Keratinocyte (primary cell): ENCODE results near the gene CIB1. TPM values are rescaled to one million over a fixed set of nuclear protein-coding genes. Genes with fewer than 3 reads are reported as not detected.

Experiments used
- DNase-seq: peaks from one replicate; pipeline ENCODE4 v3.0.0-alpha.2; 2011; ENCODE audit warnings: low read depth, missing footprints, low spot score
- FAIRE-seq: peaks from 2 replicates; lab custom pipeline; 2011; peaks lifted over from hg19 to GRCh38; lab: Jason Lieb, UNC
- H2AFZ ChIP-seq: 2 replicates; pipeline ENCODE4 v1.6.0; 2012; ENCODE audit warnings: low read length, control low read depth, inconsistent platforms; ENCODE audit not compliant: control insufficient read depth
- H3K27ac ChIP-seq: 2 replicates; pipeline ENCODE4 v1.5.1; 2011; ENCODE audit warnings: low read length; ENCODE audit not compliant: control insufficient read depth, insufficient read depth
- H3K27me3 ChIP-seq: 3 replicates; pipeline ENCODE4 v1.6.0; 2011; ENCODE audit warnings: low read length; ENCODE audit not compliant: control insufficient read depth, insufficient read depth; ENCODE audit errors: extremely low read depth
- H3K36me3 ChIP-seq, 2 experiments: 2 replicates in 1 of 2; 3 replicates in 1 of 2; pipeline ENCODE4 v1.5.1; 2011; ENCODE audit warnings: low read length in 2 of 2, mild to moderate bottlenecking in 1 of 2; ENCODE audit not compliant: control insufficient read depth in 2 of 2, insufficient read depth in 2 of 2; ENCODE audit errors: extremely low read depth in 1 of 2
- H3K4me1 ChIP-seq: 3 replicates; pipeline ENCODE4 v1.5.1; 2011; ENCODE audit warnings: low read length; ENCODE audit not compliant: control insufficient read depth, insufficient read depth; ENCODE audit errors: extremely low read depth
- H3K4me2 ChIP-seq: 3 replicates; pipeline ENCODE4 v1.6.0; 2011; ENCODE audit warnings: low read depth, low read length; ENCODE audit not compliant: control insufficient read depth, insufficient read depth; ENCODE audit errors: extremely low read depth
- H3K4me3 ChIP-seq, 3 experiments: fragments of 200-600 bp in 1 of 3; sonication (generic) in 1 of 3; 2 replicates in 2 of 3; 3 replicates in 1 of 3; pipeline ENCODE4 v1.5.1; 2011 to 2016; ENCODE audit warnings: low read length in 3 of 3, mild to moderate bottlenecking in 3 of 3, control low read depth in 2 of 3, inconsistent platforms in 1 of 3, low read depth in 1 of 3, mixed read lengths in 1 of 3, mixed run types in 1 of 3, moderate library complexity in 1 of 3; ENCODE audit not compliant: control insufficient read depth in 2 of 3, insufficient read depth in 2 of 3; ENCODE audit errors: extremely low read depth in 1 of 3
- H3K79me2 ChIP-seq: 2 replicates; pipeline ENCODE4 v1.6.0; 2012; ENCODE audit warnings: low read length; ENCODE audit not compliant: control insufficient read depth, insufficient read depth
- H3K9ac ChIP-seq: 3 replicates; pipeline ENCODE4 v1.6.0; 2011; ENCODE audit warnings: low read length; ENCODE audit not compliant: control insufficient read depth, insufficient read depth; ENCODE audit errors: extremely low read depth
- H3K9me1 ChIP-seq: 3 replicates; pipeline ENCODE4 v1.6.0; 2011; ENCODE audit warnings: low read length; ENCODE audit not compliant: control insufficient read depth, insufficient read depth; ENCODE audit errors: extremely low read depth
- H3K9me3 ChIP-seq: 2 replicates; pipeline ENCODE4 v1.5.1; 2012; ENCODE audit warnings: low read depth, low read length; ENCODE audit not compliant: control insufficient read depth
- H4K20me1 ChIP-seq: 3 replicates; pipeline ENCODE4 v1.6.0; 2011; ENCODE audit warnings: low read length; ENCODE audit not compliant: control insufficient read depth, insufficient read depth; ENCODE audit errors: extremely low read depth
- EZH2 ChIP-seq: IDR thresholded peaks from one replicate; pipeline ENCODE4 v1.6.1; 2012; ENCODE audit warnings: inconsistent platforms, mild to moderate bottlenecking, low read length, moderate library complexity
- dilution Hi-C: fragments of 300-500 bp; cut with MboI; formaldehyde crosslinking; loops from one replicate; pipeline ENCODE4 v1.7.0; 2020; ENCODE audit warnings: low sequenced_read_pairs; ENCODE audit not compliant: extremely low pct_ligation_motif_present
- polyA plus RNA-seq, 5 experiments: library from polyadenylated mRNA; depleted of rRNA in 3 of 5; stranded (reverse) in 3 of 5; stranded (forward) in 1 of 5; unstranded in 1 of 5; fragments of >200 nt; gene quantifications; 1 replicate in 1 of 5; 2 replicates in 3 of 5; 3 replicates in 1 of 5; pipeline versions ENCODE4 v1.2.1 to v1.2.3, GENCODE V29; 2011 to 2012; ENCODE audit warnings: missing spikeins in 2 of 5, low read depth in 1 of 5, low replicate concordance in 1 of 5
- TF ChIP-seq, protein P1 (sequence below), 3 experiments: IDR thresholded peaks in 1 of 3; conservative IDR thresholded peaks in 1 of 3; optimal IDR thresholded peaks in 1 of 3; 2 replicates in 2 of 3; 3 replicates in 1 of 3; pipeline versions ENCODE3 to v1.5.1; 2011; ENCODE audit warnings: low read length in 3 of 3, mild to moderate bottlenecking in 3 of 3, moderate library complexity in 2 of 3, control low read depth in 1 of 3, inconsistent platforms in 1 of 3; ENCODE audit not compliant: insufficient read depth in 2 of 3; ENCODE audit errors: extremely low read depth in 1 of 3

CIB1 gene
- polyA plus RNA-seq, 1 donor (not counting 4 experiments of a cell fraction or from before 2014, with no cell fraction given), result 70.9 TPM

DNA sequence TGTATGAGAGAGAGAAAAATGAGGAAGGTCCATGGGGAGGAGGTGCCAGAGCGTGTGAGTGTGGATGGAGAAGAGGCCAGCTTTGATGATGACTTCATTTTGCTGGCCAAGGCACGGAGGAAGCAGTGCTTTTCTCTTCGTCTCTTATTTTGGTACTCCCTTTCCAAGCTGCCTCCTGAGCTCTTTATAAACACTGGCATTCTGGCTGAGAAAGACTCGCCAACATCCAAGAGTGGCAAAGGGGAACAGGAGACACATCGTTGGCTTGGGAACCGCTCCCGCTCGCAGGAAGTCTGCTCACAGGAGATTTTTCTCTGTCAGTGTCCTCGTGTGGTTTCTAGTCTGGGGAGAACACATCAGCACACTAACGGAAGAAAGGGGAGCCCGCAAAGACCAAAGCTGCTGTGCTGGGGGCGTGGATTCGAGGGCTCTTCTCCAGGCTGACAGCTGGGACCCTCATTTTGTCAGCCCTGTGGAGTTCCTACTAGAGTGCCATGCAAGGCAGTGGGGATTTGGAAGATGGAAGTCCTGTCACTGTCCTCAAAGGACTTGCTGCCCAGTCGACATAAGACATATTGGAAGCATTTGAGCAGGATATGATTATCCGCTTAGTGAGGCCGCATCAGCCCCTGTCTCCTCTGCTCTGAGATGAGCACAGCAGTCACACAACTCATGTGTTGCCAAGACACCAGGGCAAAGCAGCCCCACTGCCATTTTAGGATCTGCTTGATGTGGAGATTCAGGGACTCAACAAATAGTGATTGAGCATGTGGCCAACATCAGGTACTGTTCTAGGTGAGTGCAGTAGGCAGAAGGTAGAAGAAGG, 40.6 kb downstream of the CIB1 start:
- Histone ChIP-seq H3K9ac (peak overlapping the region; percentile 50), H3K27me3 (no peaks in the 10 kb centered on the region), H3K36me3 (peaks cover 0 to 3% of the 10 kb centered on the region in 2 experiments), H3K9me3 (no peaks in the 10 kb centered on the region), H3K4me1 (peaks cover 53% of the 10 kb centered on the region), H3K4me2 (peak overlapping the region; percentile 74), H2AFZ (peak overlapping the region; percentile 49), H4K20me1 (no peaks in the 10 kb centered on the region), H3K27ac (peak overlapping the region; percentile 86), H3K9me1 (peaks cover 2% of the 10 kb centered on the region), H3K79me2 (peaks cover 41% of the 10 kb centered on the region), H3K4me3 (peak overlapping the region in 1 of 3 experiments; percentile 27)
- TF ChIP-seq EZH2, result no peak
- TF ChIP-seq, protein P1, sequence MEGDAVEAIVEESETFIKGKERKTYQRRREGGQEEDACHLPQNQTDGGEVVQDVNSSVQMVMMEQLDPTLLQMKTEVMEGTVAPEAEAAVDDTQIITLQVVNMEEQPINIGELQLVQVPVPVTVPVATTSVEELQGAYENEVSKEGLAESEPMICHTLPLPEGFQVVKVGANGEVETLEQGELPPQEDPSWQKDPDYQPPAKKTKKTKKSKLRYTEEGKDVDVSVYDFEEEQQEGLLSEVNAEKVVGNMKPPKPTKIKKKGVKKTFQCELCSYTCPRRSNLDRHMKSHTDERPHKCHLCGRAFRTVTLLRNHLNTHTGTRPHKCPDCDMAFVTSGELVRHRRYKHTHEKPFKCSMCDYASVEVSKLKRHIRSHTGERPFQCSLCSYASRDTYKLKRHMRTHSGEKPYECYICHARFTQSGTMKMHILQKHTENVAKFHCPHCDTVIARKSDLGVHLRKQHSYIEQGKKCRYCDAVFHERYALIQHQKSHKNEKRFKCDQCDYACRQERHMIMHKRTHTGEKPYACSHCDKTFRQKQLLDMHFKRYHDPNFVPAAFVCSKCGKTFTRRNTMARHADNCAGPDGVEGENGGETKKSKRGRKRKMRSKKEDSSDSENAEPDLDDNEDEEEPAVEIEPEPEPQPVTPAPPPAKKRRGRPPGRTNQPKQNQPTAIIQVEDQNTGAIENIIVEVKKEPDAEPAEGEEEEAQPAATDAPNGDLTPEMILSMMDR (optimal IDR thresholded peaks at IDR 0.05 in 1 of 3, IDR thresholded peaks at IDR 0.05 in 1 of 3, conservative IDR thresholded peaks at IDR 0.05 in 1 of 3; ENCODE audit: extremely low read depth in 1 of 3, insufficient read depth in 2 of 3, low read length in 3 of 3), result no peak
- FAIRE-seq (no peak), DNase-seq (no peak)
- dilution Hi-C loops, result no loop called here

DNA sequence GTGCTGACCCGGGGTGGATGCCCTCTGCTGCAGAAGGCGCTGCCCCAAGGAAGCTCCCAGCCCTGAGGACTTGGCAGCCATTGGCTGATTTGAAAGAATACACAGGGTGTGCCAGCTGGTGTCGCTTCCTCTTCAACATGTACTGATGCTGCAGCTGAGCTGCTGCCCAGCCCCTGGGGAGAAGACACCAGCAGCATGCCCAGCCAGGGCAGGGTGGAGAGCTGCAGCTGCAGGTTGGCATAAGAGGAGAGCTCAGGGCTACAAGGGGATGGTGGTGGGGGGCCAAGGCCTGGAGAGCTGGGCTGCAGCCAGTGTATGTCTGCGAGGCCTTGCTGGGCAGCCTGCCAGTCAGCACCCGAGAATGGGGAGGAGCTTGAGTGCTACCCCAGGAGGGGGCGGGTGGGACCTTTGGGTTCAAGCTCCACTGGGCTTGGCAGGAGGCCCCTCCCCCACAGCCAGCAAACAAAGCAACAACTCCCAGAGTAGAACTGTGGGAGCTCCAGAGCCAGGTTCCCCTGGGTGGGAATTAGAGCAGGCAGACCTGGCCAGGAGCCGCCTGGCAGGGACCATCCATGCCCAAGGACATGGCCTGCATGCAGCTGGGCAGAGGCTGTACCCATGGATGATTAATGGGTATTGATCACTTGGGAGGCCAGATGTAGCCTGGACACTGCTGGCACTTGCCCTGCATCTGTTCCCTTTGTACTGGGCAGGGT, 41.8 kb downstream of the CIB1 start:
- TF ChIP-seq, protein P1 (optimal IDR thresholded peaks at IDR 0.05 in 1 of 3, IDR thresholded peaks at IDR 0.05 in 1 of 3, conservative IDR thresholded peaks at IDR 0.05 in 1 of 3; ENCODE audit: extremely low read depth in 1 of 3, insufficient read depth in 2 of 3, low read length in 3 of 3), result peak in 1 of 3 experiments; percentile 28
- TF ChIP-seq EZH2, result no peak
- H3K4me2 ChIP-seq, result peak overlapping the region; percentile 81
- peak overlapping the region; percentile 86 for H3K27ac ChIP-seq
- H3K36me3 ChIP-seq, result peaks cover 0 to 3% of the 10 kb centered on the region in 2 experiments
- FAIRE-seq (no peak), DNase-seq (no peak)
- H3K9me3 ChIP-seq, result no peaks in the 10 kb centered on the region
- H3K4me1 ChIP-seq, result peaks cover 57% of the 10 kb centered on the region
- no peaks in the 10 kb centered on the region for H3K27me3 ChIP-seq
- no peaks in the 10 kb centered on the region for H4K20me1 ChIP-seq
- dilution Hi-C loops, result no loop called here
- H3K9ac ChIP-seq, result peak overlapping the region; percentile 67
- H2AFZ ChIP-seq, result no peak overlapping the region
- peaks cover 50% of the 10 kb centered on the region for H3K79me2 ChIP-seq
- H3K4me3 ChIP-seq, result peak overlapping the region in 1 of 3 experiments; percentile 32
- H3K9me1 ChIP-seq, result peaks cover 2% of the 10 kb centered on the region
